ENCODE results near the gene DGKI. TPM values are rescaled to one million over a fixed set of nuclear protein-coding genes. Genes with fewer than 3 reads are reported as not detected.

Gene DGKI
- total RNA-seq, 1 experiment from 2014 or later = not detected

- POLR2A ChIA-PET = no interaction called here
- Histone ChIP-seq H3K27me3 (ENCODE audit: control insufficient read depth, insufficient read depth, low read length) (no peaks in the 10 kb centered on the region), H3K36me3 (ENCODE audit: control insufficient read depth, insufficient read depth, low read length) (no peaks in the 10 kb centered on the region), H3K4me1 (ENCODE audit: control insufficient read depth, insufficient read depth, low read length) (no peaks in the 10 kb centered on the region), H3K9me3 (ENCODE audit: control insufficient read depth, insufficient read depth, low read depth, low read length) (no peaks in the 10 kb centered on the region), H3K27ac (ENCODE audit: low read length) (no peak overlapping the region), H3K4me3 (ENCODE audit: low read depth in 2 of 2, low read length in 2 of 2) (no peak overlapping the region)
- BruUV-seq (replicated peaks) = no TSS peak
- DNase-seq (ENCODE audit: low read depth, low spot score) (no peak), ATAC-seq (no peak)
- TF ChIP-seq TCF7L2 (IDR thresholded peaks at IDR 0.05; ENCODE audit: low read depth, low read length) = no peak
- TF ChIP-seq SIN3A (IDR thresholded peaks at IDR 0.05; ENCODE audit: borderline replicate concordance, insufficient read depth, low read depth, low read length) = no peak
- TF ChIP-seq REST (IDR thresholded peaks at IDR 0.05; ENCODE audit: insufficient read depth in 1 of 2, low read depth in 2 of 2, low read length in 1 of 2) = no peak
- no peak for TF ChIP-seq POLR2AphosphoS5 (IDR thresholded peaks at IDR 0.05; ENCODE audit: low read depth, low read length)
- TF ChIP-seq CTCF (IDR thresholded peaks at IDR 0.05) = no peak
- CTCF ChIA-PET = no interaction called here
- in situ Hi-C loops (cut with HindIII; ENCODE audit: low pct_unique_long_range_greater_than_20kb, low sequenced_read_pairs) = no loop called here
- intact Hi-C loops (cut with micrococcal nuclease; ENCODE audit: unreplicated experiment) = no loop called here
These were observed 446.6 kb downstream of the DGKI start for GRCh38 chr7:137399827-137400823.

GRCh38 chr7:137396051-137396450 lies 450.7 kb downstream of the DGKI start:
- Histone ChIP-seq H3K4me3 (ENCODE audit: low read depth in 2 of 2, low read length in 2 of 2) (no peak overlapping the region), H3K27me3 (ENCODE audit: control insufficient read depth, insufficient read depth, low read length) (no peaks in the 10 kb centered on the region), H3K27ac (ENCODE audit: low read length) (no peak overlapping the region), H3K36me3 (ENCODE audit: control insufficient read depth, insufficient read depth, low read length) (no peaks in the 10 kb centered on the region), H3K4me1 (ENCODE audit: control insufficient read depth, insufficient read depth, low read length) (no peaks in the 10 kb centered on the region), H3K9me3 (ENCODE audit: control insufficient read depth, insufficient read depth, low read depth, low read length) (no peaks in the 10 kb centered on the region)
- POLR2A ChIA-PET = no interaction called here
- ATAC-seq (no peak), DNase-seq (ENCODE audit: low read depth, low spot score) (no peak)
- no peak for TF ChIP-seq REST (IDR thresholded peaks at IDR 0.05; ENCODE audit: insufficient read depth in 1 of 2, low read depth in 2 of 2, low read length in 1 of 2)
- CTCF ChIA-PET = no interaction called here
- in situ Hi-C loops (cut with HindIII; ENCODE audit: low pct_unique_long_range_greater_than_20kb, low sequenced_read_pairs) (no loop called here), intact Hi-C loops (cut with micrococcal nuclease; ENCODE audit: unreplicated experiment) (no loop called here)
- BruUV-seq (replicated peaks) = no TSS peak
